GM12891 (cell line): ENCODE results near the gene PSMD10.

Experiments used
- POLR2A ChIP-seq: IDR thresholded peaks from 2 replicates; pipeline ENCODE4 v1.6.1; 2011; ENCODE audit warnings: low read depth, low read length, control low read depth
- POLR2AphosphoS5 ChIP-seq: IDR thresholded peaks from 2 replicates; pipeline ENCODE4 v1.6.1; 2011; ENCODE audit warnings: low read depth, low read length, control low read depth
- SPI1 ChIP-seq: IDR thresholded peaks from 2 replicates; pipeline ENCODE4 v1.6.1; 2011; ENCODE audit warnings: low read depth, low read length, control low read depth
- TAF1 ChIP-seq: IDR thresholded peaks from 2 replicates; pipeline ENCODE4 v1.6.1; 2011; ENCODE audit warnings: low read depth, low read length, control low read depth

DNA sequence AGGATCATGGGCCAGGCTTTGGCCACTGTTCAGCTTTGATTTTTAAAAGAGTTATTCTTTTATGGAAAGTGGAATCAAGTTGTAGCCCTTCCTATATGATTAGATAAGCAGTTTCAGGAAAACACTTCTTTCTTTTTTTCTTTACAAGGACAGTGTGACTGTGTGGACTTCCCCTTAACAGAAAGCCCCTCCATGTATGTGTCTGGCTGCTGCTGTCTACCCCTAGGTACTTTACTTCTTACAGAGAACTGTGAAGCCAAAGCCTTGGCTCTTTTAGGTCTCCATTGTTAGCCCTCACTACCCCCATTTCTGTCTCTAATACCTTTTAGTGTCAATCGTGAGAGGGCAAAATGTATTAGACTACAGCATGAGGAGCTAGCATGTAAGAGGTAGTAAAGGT, 27.3 kb downstream of the PSMD10 start:
- no peak for TF ChIP-seq POLR2A
- no peak for TF ChIP-seq POLR2AphosphoS5
- TF ChIP-seq SPI1, result no peak
- TF ChIP-seq TAF1, result no peak
